ENCODE data around the gene TSPAN31. TPM values are rescaled to one million over a fixed set of nuclear protein-coding genes. Genes with fewer than 3 reads are reported as not detected.
"Not testable (repeated sequence)": the region's sequence is repeated elsewhere in the genome, so short reads cannot be mapped to it uniquely, and the experiment has no call there.

TSPAN31 gene
- polyA plus RNA-seq, 2 of the 4 experiments (the other 2 are of a cell fraction), result 20.6 to 51.9 TPM

DNA sequence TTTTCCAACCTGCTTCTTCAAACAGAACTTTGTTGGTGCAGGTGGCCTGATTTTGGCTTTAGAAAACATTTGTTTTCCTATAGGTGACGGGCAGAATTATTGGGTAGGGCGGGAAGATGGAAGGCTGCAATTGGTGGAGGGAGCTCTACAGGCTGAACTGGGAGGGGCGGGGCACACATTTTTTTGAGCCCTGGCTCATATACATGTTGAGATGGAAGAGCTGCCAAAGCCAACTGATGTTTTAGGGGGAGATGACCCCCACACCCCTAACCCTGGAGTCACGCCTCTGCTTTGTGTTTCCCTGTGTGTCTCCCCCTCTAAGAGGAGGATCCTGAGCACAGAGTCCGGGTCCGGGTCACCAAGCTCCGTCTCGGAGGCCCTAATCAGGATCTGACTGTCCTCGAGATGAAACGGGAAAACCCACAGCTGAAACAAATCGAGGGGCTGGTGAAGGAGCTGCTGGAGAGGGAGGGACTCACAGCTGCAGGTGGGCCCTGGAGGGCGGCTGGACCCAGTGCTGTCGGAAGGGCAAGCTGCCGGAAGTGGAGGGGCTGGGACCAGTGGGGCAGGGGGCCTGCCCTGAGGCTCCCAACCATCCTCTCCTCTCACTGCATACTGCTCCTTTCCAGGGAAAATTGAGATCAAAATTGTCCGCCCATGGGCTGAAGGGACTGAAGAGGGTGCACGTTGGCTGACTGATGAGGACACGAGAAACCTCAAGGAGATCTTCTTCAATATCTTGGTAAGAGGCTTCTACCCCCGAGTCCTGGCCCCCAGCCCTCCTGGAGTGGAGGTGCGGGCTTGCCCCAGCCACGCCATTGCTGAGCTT lies 24.8 kb upstream of the TSPAN31 start:
- DNase-seq (ENCODE audit: low read depth in 1 of 2, low spot score in 1 of 2) (no peak), ATAC-seq (no peak), FAIRE-seq (no peak)
- POLR2A ChIA-PET, result interaction anchor here (0.5 kb wide), 1 partner anchor 209 kb away, joined by 3 read pairs; no protein-coding TSS in a partner anchor
- Histone ChIP-seq H3K9me3 (no peaks in the 10 kb centered on the region), H3K4me2 (no peak overlapping the region), H3K4me3 (no peak overlapping the region), H3K27ac (no peak overlapping the region), H3K4me1 (0 out of 3 replicates have a peak, but pooled peaks cover 5% of the 10 kb centered on the region)
- 89% methylated on average over 20 of the region's 20 CpGs for WGBS (ENCODE audit: missing lambda C conversion rate)
- TF ChIP-seq, protein P1, sequence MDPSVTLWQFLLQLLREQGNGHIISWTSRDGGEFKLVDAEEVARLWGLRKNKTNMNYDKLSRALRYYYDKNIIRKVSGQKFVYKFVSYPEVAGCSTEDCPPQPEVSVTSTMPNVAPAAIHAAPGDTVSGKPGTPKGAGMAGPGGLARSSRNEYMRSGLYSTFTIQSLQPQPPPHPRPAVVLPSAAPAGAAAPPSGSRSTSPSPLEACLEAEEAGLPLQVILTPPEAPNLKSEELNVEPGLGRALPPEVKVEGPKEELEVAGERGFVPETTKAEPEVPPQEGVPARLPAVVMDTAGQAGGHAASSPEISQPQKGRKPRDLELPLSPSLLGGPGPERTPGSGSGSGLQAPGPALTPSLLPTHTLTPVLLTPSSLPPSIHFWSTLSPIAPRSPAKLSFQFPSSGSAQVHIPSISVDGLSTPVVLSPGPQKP (IDR thresholded peaks at IDR 0.05; ENCODE audit: low read depth, low read length), result no peak
- TF ChIP-seq NFE2L2 (conservative IDR thresholded peaks at IDR 0.05; ENCODE audit: low read length), result no peak
- TF ChIP-seq, protein P2, sequence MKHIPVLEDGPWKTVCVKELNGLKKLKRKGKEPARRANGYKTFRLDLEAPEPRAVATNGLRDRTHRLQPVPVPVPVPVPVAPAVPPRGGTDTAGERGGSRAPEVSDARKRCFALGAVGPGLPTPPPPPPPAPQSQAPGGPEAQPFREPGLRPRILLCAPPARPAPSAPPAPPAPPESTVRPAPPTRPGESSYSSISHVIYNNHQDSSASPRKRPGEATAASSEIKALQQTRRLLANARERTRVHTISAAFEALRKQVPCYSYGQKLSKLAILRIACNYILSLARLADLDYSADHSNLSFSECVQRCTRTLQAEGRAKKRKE (CRISPR knock-in tag; IDR thresholded peaks at IDR 0.05; ENCODE audit: low read depth), result no peak
- no peak for TF ChIP-seq GATA3 (IDR thresholded peaks at IDR 0.05; ENCODE audit: borderline replicate concordance)
- CTCF ChIA-PET, result interaction anchor here (0.5 to 13.8 kb wide), 8 partner anchors 10 to 185 kb away, joined by 3 to 242 read pairs (median 4); partner anchors contain the start of gene AGAP2

DNA sequence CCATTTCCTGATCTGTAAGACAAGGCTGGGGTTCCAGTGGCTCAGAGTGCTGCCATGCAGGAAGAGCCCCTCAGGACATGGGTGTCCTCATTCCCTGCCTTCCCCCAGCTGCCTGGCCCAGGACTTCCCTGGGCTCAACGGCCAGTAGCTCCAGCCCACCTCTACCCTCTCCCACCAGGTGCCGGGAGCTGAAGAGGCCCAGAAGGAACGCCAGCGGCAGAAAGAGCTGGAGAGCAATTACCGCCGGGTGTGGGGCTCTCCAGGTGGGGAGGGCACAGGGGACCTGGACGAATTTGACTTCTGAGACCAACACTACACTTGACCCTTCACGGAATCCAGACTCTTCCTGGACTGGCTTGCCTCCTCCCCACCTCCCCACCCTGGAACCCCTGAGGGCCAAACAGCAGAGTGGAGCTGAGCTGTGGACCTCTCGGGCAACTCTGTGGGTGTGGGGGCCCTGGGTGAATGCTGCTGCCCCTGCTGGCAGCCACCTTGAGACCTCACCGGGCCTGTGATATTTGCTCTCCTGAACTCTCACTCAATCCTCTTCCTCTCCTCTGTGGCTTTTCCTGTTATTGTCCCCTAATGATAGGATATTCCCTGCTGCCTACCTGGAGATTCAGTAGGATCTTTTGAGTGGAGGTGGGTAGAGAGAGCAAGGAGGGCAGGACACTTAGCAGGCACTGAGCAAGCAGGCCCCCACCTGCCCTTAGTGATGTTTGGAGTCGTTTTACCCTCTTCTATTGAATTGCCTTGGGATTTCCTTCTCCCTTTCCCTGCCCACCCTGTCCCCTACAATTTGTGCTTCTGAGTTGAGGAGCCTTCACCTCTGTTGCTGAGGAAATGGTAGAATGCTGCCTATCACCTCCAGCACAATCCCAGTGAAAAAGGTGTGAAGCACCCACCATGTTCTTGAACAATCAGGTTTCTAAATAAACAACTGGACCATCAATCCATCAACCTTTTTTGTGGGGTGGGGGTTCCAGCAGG lies 23.9 kb upstream of the TSPAN31 start:
- Histone ChIP-seq H3K4me3 (no peak overlapping the region), H3K9me3 (no peaks in the 10 kb centered on the region), H3K27ac (no peak overlapping the region), H3K4me2 (no peak overlapping the region), H3K4me1 (peaks cover 12% of the 10 kb centered on the region; the same call in 2 of the 3 replicates)
- 77% methylated on average over 11 of the region's 11 CpGs for WGBS (ENCODE audit: missing lambda C conversion rate)
- TF ChIP-seq HOXA7 (CRISPR knock-in tag; IDR thresholded peaks at IDR 0.05) (no peak), EP300 (IDR thresholded peaks at IDR 0.05) (no peak)
- DNase-seq (ENCODE audit: low read depth in 1 of 2, low spot score in 1 of 2) (no peak), ATAC-seq (no peak), FAIRE-seq (no peak)
- ChIA-PET CTCF (interaction anchor here (0.6 to 13.8 kb wide), 4 partner anchors 16 to 139 kb away, joined by 3 to 242 read pairs (median 17); partner anchors contain the start of gene AGAP2), POLR2A (no interaction called here)

DNA sequence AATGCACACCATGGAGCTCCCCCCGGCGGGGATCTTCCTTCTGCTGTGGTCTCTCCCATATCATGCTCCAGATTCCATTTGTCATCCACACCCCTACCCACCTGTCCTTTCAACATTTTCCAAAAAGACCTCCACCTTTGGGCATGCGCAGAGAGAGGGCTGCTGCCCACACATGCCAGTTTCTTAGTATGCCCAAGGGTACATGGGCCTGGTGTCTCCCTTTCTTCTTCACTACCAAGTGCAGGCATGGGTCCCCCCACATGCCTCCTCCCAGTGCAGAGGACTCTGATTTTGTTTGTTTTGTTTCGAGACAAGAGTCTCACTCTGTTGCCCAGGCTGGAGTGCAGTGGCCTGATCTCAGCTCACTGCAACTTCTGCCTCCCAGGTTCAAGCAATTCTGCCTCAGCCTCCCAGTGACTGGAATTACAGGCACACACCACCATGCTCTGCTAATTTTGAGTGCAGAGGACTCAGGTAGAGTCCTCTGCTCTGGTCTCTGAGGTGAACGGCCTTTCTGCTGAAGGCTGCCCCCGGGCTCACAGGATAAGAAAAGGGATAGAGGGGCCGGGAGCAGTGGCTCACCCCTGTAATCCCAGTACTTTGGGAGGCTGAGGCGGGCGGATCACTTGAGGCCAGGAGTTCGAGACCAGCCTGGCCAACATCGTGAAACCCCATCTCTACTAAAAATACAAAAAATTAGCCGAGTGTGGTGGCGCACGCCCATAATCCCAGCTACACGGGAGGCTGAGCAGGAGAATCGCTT lies 22.8 kb upstream of the TSPAN31 start:
- ATAC-seq; H3K27ac ChIP-seq; DNase-seq (ENCODE audit: low read depth in 1 of 2, low spot score in 1 of 2); FAIRE-seq; H3K9me3 ChIP-seq; H3K4me2 ChIP-seq; H3K4me3 ChIP-seq; POLR2A ChIA-PET: not testable (repeated sequence)
- peaks cover 15% of the 10 kb centered on the region for H3K4me1 ChIP-seq
- WGBS (ENCODE audit: missing lambda C conversion rate), result 93% methylated on average over 16 of the region's 16 CpGs
- CTCF ChIA-PET, result interaction anchor here (0.5 to 13.8 kb wide), 6 partner anchors 8 to 140 kb away, joined by 3 to 242 read pairs (median 9); partner anchors contain the start of gene AGAP2

DNA sequence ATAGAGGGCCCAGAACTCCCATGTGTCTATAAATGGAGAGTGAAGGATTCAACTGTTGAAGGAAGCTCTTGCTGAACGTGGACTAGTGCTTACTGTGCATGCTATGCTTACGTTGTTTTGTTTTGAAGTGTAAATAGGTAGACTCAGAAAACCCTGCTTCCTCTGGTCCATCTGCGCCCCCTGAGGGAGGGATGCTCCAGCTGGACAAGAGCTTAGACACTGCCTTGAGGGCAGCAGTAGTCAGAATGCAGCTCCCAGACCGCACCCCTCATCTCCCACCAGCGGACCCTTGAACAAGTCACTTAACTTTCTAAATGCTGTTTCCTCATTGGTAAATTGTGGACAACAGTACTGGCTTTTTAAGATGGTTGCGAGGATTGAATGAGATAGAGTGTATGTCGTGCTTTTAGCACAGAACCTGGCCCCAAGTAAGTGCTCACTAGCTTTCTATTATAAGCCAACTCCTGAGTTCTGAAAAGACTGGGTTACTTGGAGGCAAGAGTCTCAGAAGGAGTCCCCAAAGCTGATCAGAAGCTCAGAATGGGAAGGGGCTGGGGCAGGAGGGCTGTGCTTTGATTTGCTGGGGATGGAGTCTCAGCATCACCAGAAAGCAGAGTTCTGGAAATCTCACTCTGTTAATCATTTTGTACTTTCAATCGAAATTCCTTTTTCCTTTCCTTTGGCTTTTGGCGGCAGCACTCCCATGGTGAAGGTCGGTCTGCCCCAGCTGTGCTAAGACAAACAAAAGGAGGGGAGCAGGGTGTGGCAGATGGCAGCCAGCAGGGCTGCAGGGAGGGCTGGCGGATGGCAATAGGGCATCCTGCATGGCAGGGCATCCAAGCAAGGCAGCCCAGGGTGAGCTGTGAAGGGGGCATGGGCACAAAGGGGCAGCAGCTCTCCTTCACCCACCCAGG lies 21.9 kb upstream of the TSPAN31 start:
- ChIA-PET POLR2A (no interaction called here), CTCF (interaction anchor here (0.6 to 13.8 kb wide), 6 partner anchors 9 to 141 kb away, joined by 3 to 242 read pairs (median 9); partner anchors contain the start of gene AGAP2)
- WGBS (ENCODE audit: missing lambda C conversion rate), result 61% methylated on average over 11 of the region's 11 CpGs
- H3K4me1 ChIP-seq, result peaks cover 18% of the 10 kb centered on the region
- no peak overlapping the region for H3K4me2 ChIP-seq
- no peak overlapping the region for H3K27ac ChIP-seq
- no peak overlapping the region for H3K4me3 ChIP-seq
- DNase-seq (ENCODE audit: low read depth in 1 of 2, low spot score in 1 of 2) (no peak), ATAC-seq (no peak), FAIRE-seq (no peak)
- no peaks in the 10 kb centered on the region for H3K9me3 ChIP-seq
- no peak for TF ChIP-seq NFE2L2 (conservative IDR thresholded peaks at IDR 0.05; ENCODE audit: low read length)
- TF ChIP-seq TP53 (CRISPR knock-in tag; IDR thresholded peaks at IDR 0.05), result no peak
- TF ChIP-seq JUN (IDR thresholded peaks at IDR 0.05), result no peak
- no peak for TF ChIP-seq ZSCAN20 (CRISPR knock-in tag; IDR thresholded peaks at IDR 0.05)
- TF ChIP-seq RNF2 (IDR thresholded peaks at IDR 0.05; ENCODE audit: borderline replicate concordance, low read depth), result no peak
- no peak for TF ChIP-seq ZNF302 (CRISPR knock-in tag; IDR thresholded peaks at IDR 0.05)
- no peak for TF ChIP-seq NPAS2 (CRISPR knock-in tag; IDR thresholded peaks at IDR 0.05; ENCODE audit: borderline replicate concordance)
- no peak for TF ChIP-seq BHLHE40 (IDR thresholded peaks at IDR 0.05; ENCODE audit: low read depth, low read length)
- no peak for TF ChIP-seq JUNB (IDR thresholded peaks at IDR 0.05)
- TF ChIP-seq HDAC2 (IDR thresholded peaks at IDR 0.05), result no peak
- no peak for TF ChIP-seq SREBF2 (IDR thresholded peaks at IDR 0.05)
- no peak for TF ChIP-seq POLR2AphosphoS2 (conservative IDR thresholded peaks at IDR 0.05; ENCODE audit: low read length)
- no peak for TF ChIP-seq RCOR1 (IDR thresholded peaks at IDR 0.05; ENCODE audit: low read depth, low read length)
- TF ChIP-seq, protein P3, sequence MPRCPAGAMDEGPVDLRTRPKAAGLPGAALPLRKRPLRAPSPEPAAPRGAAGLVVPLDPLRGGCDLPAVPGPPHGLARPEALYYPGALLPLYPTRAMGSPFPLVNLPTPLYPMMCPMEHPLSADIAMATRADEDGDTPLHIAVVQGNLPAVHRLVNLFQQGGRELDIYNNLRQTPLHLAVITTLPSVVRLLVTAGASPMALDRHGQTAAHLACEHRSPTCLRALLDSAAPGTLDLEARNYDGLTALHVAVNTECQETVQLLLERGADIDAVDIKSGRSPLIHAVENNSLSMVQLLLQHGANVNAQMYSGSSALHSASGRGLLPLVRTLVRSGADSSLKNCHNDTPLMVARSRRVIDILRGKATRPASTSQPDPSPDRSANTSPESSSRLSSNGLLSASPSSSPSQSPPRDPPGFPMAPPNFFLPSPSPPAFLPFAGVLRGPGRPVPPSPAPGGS (IDR thresholded peaks at IDR 0.05), result no peak
- no peak for TF ChIP-seq MAFK (IDR thresholded peaks at IDR 0.05; ENCODE audit: partially characterized antibody)
- TF ChIP-seq CBX8 (IDR thresholded peaks at IDR 0.05), result no peak

Measured in A549 (cell line).